SK-N-SH (cell line): ENCODE results near the gene CFAP70. TPM values are rescaled to one million over a fixed set of nuclear protein-coding genes. Genes with fewer than 3 reads are reported as not detected.
"Not testable (repeated sequence)": the region's sequence is repeated elsewhere in the genome, so short reads cannot be mapped to it uniquely, and the experiment has no call there.

ENCODE experiments used
- CTCF ChIA-PET: fragments of 300-600, 350-600 bp; formaldehyde crosslinking; extraction: SDS; loops from one replicate; lab custom pipeline; 2021; lab: Yijun Ruan, JAX
- POLR2A ChIA-PET: fragments of 350-600 bp; sonication (Branson Sonifier 250); formaldehyde crosslinking; extraction: SDS; loops from one replicate; lab custom pipeline; 2020; ENCODE audit warnings: antibody characterized with exemption, inconsistent platforms; lab: Yijun Ruan, JAX
- DNase-seq: peaks from one replicate; pipeline ENCODE4 v3.0.0; 2012
- H2AFZ ChIP-seq: fragments of 200-600 bp; sonication (generic); 2 replicates; pipeline ENCODE4 v1.8.1; 2016; ENCODE audit warnings: antibody characterized with exemption, mild to moderate bottlenecking, low read depth
- H3F3A ChIP-seq: fragments of 200-600 bp; sonication (generic); replicated peaks from 2 replicates; pipeline ENCODE3; 2016; ENCODE audit warnings: antibody characterized with exemption, mild to moderate bottlenecking; ENCODE audit not compliant: insufficient read depth
- H3K27ac ChIP-seq, 2 experiments: fragments of 200-500 bp in 1 of 2; fragments of 200-600 bp in 1 of 2; sonication (Bioruptor generic) in 1 of 2; sonication (generic), shearing (Covaris generic) in 1 of 2; 2 replicates each; pipeline versions ENCODE4 v1.5.1 to v1.6.1; 2014 to 2016; ENCODE audit warnings: low read depth in 2 of 2, inconsistent platforms in 1 of 2, low read length in 1 of 2, mild to moderate bottlenecking in 1 of 2, mixed read lengths in 1 of 2
- H3K27me3 ChIP-seq: fragments of 200-600 bp; sonication (generic), shearing (Covaris generic); 2 replicates; pipeline ENCODE4 v1.6.1; 2016; ENCODE audit warnings: mixed run types; ENCODE audit not compliant: insufficient read depth
- H3K36me3 ChIP-seq, 2 experiments: fragments of 200-500 bp in 1 of 2; fragments of 200-600 bp in 1 of 2; sonication (Bioruptor generic) in 1 of 2; sonication (generic) in 1 of 2; replicated peaks in 1 of 2; 2 replicates each; pipeline versions ENCODE3 to v1.5.1; 2014 to 2016; ENCODE audit warnings: low read length in 1 of 2, mild to moderate bottlenecking in 1 of 2; ENCODE audit not compliant: insufficient read depth in 2 of 2, control insufficient read depth in 1 of 2
- H3K4me1 ChIP-seq, 2 experiments: fragments of 200-500 bp in 1 of 2; fragments of 200-600 bp in 1 of 2; sonication (Bioruptor generic) in 1 of 2; sonication (generic), shearing (Covaris generic) in 1 of 2; 2 replicates each; pipeline versions ENCODE4 v1.5.1 to v1.6.1; 2014 to 2016; ENCODE audit warnings: low read depth in 1 of 2, low read length in 1 of 2, mixed run types in 1 of 2; ENCODE audit not compliant: insufficient read depth in 2 of 2, control insufficient read depth in 1 of 2
- H3K4me2 ChIP-seq: fragments of 200-600 bp; sonication (generic), shearing (Covaris generic); 2 replicates; pipeline ENCODE4 v1.6.1; 2017; ENCODE audit warnings: mixed run types
- H3K4me3 ChIP-seq, 2 experiments: fragments of 200-500 bp in 1 of 2; fragments of 200-600 bp in 1 of 2; sonication (Bioruptor generic) in 1 of 2; sonication (generic), shearing (Covaris generic) in 1 of 2; 2 replicates each; pipeline versions ENCODE4 v1.5.1 to v1.8.1; 2014 to 2016; ENCODE audit warnings: low read depth in 2 of 2, inconsistent platforms in 1 of 2, low read length in 1 of 2, mild to moderate bottlenecking in 1 of 2, mixed read lengths in 1 of 2, moderate library complexity in 1 of 2
- H3K79me2 ChIP-seq: fragments of 200-600 bp; sonication (generic); 2 replicates; pipeline ENCODE4 v1.8.1; 2017; ENCODE audit warnings: mild to moderate bottlenecking; ENCODE audit not compliant: insufficient read depth
- H3K9ac ChIP-seq: fragments of 200-600 bp; sonication (generic); 2 replicates; pipeline ENCODE4 v1.6.1; 2017; ENCODE audit warnings: mixed run types
- H3K9me2 ChIP-seq: fragments of 200-600 bp; sonication (generic); 2 replicates; pipeline ENCODE4 v1.6.1; 2017; ENCODE audit warnings: mixed run types
- H3K9me3 ChIP-seq: fragments of 200-600 bp; sonication (generic); 2 replicates; pipeline ENCODE4 v1.6.1; 2017; ENCODE audit warnings: mixed run types, mild to moderate bottlenecking, moderate library complexity
- H4K20me1 ChIP-seq: fragments of 200-600 bp; sonication (generic); 2 replicates; pipeline ENCODE4 v1.6.1; 2017; ENCODE audit warnings: mild to moderate bottlenecking, mixed run types; ENCODE audit not compliant: insufficient read depth
- CTCF ChIP-seq: fragments of 200-600 bp; sonication (generic); IDR thresholded peaks from 2 replicates; pipeline ENCODE4 v1.6.1; 2017; ENCODE audit warnings: antibody characterized with exemption, mild to moderate bottlenecking, moderate library complexity
- NFIC ChIP-seq: IDR thresholded peaks from 2 replicates; pipeline ENCODE4 v1.4.0; 2012; ENCODE audit warnings: borderline replicate concordance
- RAD21 ChIP-seq: IDR thresholded peaks from 2 replicates; pipeline ENCODE4 v1.6.1; 2012; ENCODE audit warnings: mild to moderate bottlenecking, low read length
- RXRA ChIP-seq: IDR thresholded peaks from 2 replicates; pipeline ENCODE4 v1.4.0; 2012; ENCODE audit warnings: low read depth, mild to moderate bottlenecking, borderline replicate concordance
- SIN3A ChIP-seq: IDR thresholded peaks from 2 replicates; pipeline ENCODE4 v1.6.1; 2012; ENCODE audit warnings: low read depth, mild to moderate bottlenecking, low read length, moderate library complexity, borderline replicate concordance
- TCF12 ChIP-seq: IDR thresholded peaks from 2 replicates; pipeline ENCODE4 v1.4.0; 2012
- USF2 ChIP-seq: fragments of 150-350 bp; IDR thresholded peaks from 2 replicates; pipeline ENCODE4 v1.6.1; 2017; ENCODE audit warnings: antibody characterized with exemption, low read length, low read depth, borderline replicate concordance
- YY1 ChIP-seq: IDR thresholded peaks from 2 replicates; pipeline ENCODE4 v1.4.0; 2012; ENCODE audit warnings: low read depth, mild to moderate bottlenecking
- WGBS: methylation state at CpG from one replicate; pipeline ENCODE4 v1.1.6; 2017; ENCODE audit warnings: low lambda C conversion rate; 5-methylcytosine and 5-hydroxymethylcytosine counted together
- polyA plus RNA-seq, 3 experiments: library from polyadenylated mRNA; depleted of rRNA; stranded (reverse); fragments of >200 nt; gene quantifications; 2 replicates each; pipeline ENCODE4 v1.2.3, GENCODE V29; 2012

The CFAP70 gene
- polyA plus RNA-seq, 1 of the 3 experiments (the other 2 are of a cell fraction) = 0.74 TPM

- TF ChIP-seq CTCF (no peak), RXRA (no peak), USF2 (no peak), SIN3A (no peak), YY1 (no peak), TCF12 (no peak), RAD21 (no peak)
Measured at GRCh38 chr10:73399063-73399462, 40.4 kb upstream of the CFAP70 start (continued).

- no peak overlapping the region for H3K4me3 ChIP-seq
- no peaks in the 10 kb centered on the region for H3F3A ChIP-seq
- H3K9me3 ChIP-seq = no peaks in the 10 kb centered on the region
- H3K4me1 ChIP-seq = no peaks in the 10 kb centered on the region
- no peak overlapping the region for H3K9ac ChIP-seq
- peaks cover 31% of the 10 kb centered on the region for H4K20me1 ChIP-seq
- H3K79me2 ChIP-seq = peaks cover 78% of the 10 kb centered on the region
- H3K9me2 ChIP-seq = no peaks in the 10 kb centered on the region
- H3K27ac ChIP-seq = no peak overlapping the region
- WGBS = 96% methylated on average over 6 of the region's 6 CpGs
- H3K4me2 ChIP-seq = no peak overlapping the region
- POLR2A ChIA-PET = no interaction called here
- no peaks in the 10 kb centered on the region for H3K27me3 ChIP-seq
- no peak overlapping the region for H2AFZ ChIP-seq
- no peak for DNase-seq
- CTCF ChIA-PET = interaction anchor here (0.9 to 1.4 kb wide), 2 partner anchors 16 to 134 kb away, joined by 4 to 5 read pairs; no protein-coding TSS in a partner anchor
- no peak for TF ChIP-seq NFIC
- peak; percentile 32 for TF ChIP-seq CTCF
- peaks cover 29 to 39% of the 10 kb centered on the region in 2 experiments for H3K36me3 ChIP-seq
Measured at GRCh38 chr10:73398024-73398423, 39.4 kb upstream of the CFAP70 start.

GRCh38 chr10:73394325-73394724 is 35.7 kb upstream of the CFAP70 start:
- POLR2A ChIA-PET = not testable (repeated sequence)
- H3K79me2 ChIP-seq = peaks cover 59% of the 10 kb centered on the region

More at GRCh38 chr10:73394325-73394724, 35.7 kb upstream of the CFAP70 start:
- peaks cover 30 to 57% of the 10 kb centered on the region in 2 experiments for H3K36me3 ChIP-seq
- 93% methylated on average over 3 of the region's 4 CpGs for WGBS
- H4K20me1 ChIP-seq, H3K27ac ChIP-seq, H3K9me2 ChIP-seq, H3K9ac ChIP-seq, DNase-seq, H3K4me3 ChIP-seq, H3K4me1 ChIP-seq, H3K4me2 ChIP-seq, H3K27me3 ChIP-seq, H3F3A ChIP-seq, CTCF ChIA-PET, H2AFZ ChIP-seq, H3K9me3 ChIP-seq: not testable (repeated sequence)
